Measurements from ENCODE around the gene DRICH1. TPM values are rescaled to one million over a fixed set of nuclear protein-coding genes. Genes with fewer than 3 reads are reported as not detected.
"Not testable (repeated sequence)": the region's sequence is repeated elsewhere in the genome, so short reads cannot be mapped to it uniquely, and the experiment has no call there.

Gene DRICH1
- total RNA-seq (1 to 10 TPM in 3 of 7 donors, under 1 TPM in 3, not detected in 1; 0.62 to 3.6 (median 1.0) TPM), polyA plus RNA-seq (under 1 TPM; 0.32 to 0.35 TPM)
- long read RNA-seq, donor 1, result 0 reads
- long read RNA-seq, donor 2, result 0 reads
- long read RNA-seq, donor 3, result 0 reads

GRCh38 chr22:23632178-23632577, at the start of gene DRICH1:
Gene DRICH1, minus strand, starts transcription at chr22:23632321. Its CDS starts 298 bp downstream, at chr22:23632023.
- no peak within 1 kb of the TSS for H3K4me3 ChIP-seq
- peak in 1 of 5 donors; percentile 3 for DNase-seq

GRCh38 chr22:23681026-23681809, 49.1 kb upstream of the DRICH1 start:
- no peak for TF ChIP-seq POLR2A (IDR thresholded peaks at IDR 0.05)
- no peak for TF ChIP-seq CTCF (IDR thresholded peaks at IDR 0.05)
- no peaks in the 10 kb centered on the region for H3K4me1 ChIP-seq (ENCODE audit: insufficient read depth)
- no peaks in the 10 kb centered on the region for H3K36me3 ChIP-seq
- peak in 1 of 5 donors; percentile 7 for DNase-seq
- no peak overlapping the region for H3K27ac ChIP-seq
- WGBS, 3 donors, result 95 to 98% (median 96%) methylated on average over 5 of the region's 5 CpGs
- H3K4me3 ChIP-seq, result no peak overlapping the region
- H3K27me3 ChIP-seq, result no peaks in the 10 kb centered on the region
- no peaks in the 10 kb centered on the region for H3K9me3 ChIP-seq
- intact Hi-C loops (cut with DNase I), result no loop called here

More at GRCh38 chr22:23632178-23632577, at the start of gene DRICH1:
- Histone ChIP-seq H3K27me3 (no peaks in the 10 kb centered on the region), H3K4me1 (ENCODE audit: insufficient read depth) (no peaks in the 10 kb centered on the region), H3K36me3 (no peaks in the 10 kb centered on the region), H3K27ac (no peak within 1 kb of the TSS), H3K9me3 (no peaks in the 10 kb centered on the region)
- TF ChIP-seq EP300 (IDR thresholded peaks at IDR 0.05) (no peak), CTCF (IDR thresholded peaks at IDR 0.05) (no peak), POLR2A (IDR thresholded peaks at IDR 0.05) (no peak)
- intact Hi-C loops (cut with DNase I), result no loop called here
- WGBS, 3 donors, result 70 to 75% (median 73%) methylated on average over 2 of the region's 2 CpGs

GRCh38 chr22:23678133-23678532, 46.0 kb upstream of the DRICH1 start:
- no peaks in the 10 kb centered on the region for H3K36me3 ChIP-seq
- no peak for DNase-seq
- intact Hi-C loops (cut with DNase I), result no loop called here

GRCh38 chr22:23677701-23677995, 45.5 kb upstream of the DRICH1 start:
- Histone ChIP-seq H3K4me1 (ENCODE audit: insufficient read depth) (no peaks in the 10 kb centered on the region), H3K4me3 (no peak overlapping the region), H3K36me3 (no peaks in the 10 kb centered on the region), H3K27me3 (no peaks in the 10 kb centered on the region), H3K9me3 (no peaks in the 10 kb centered on the region), H3K27ac (no peak overlapping the region)
- 75 to 77% (median 76%) methylated on average over 6 of the region's 6 CpGs for WGBS, 3 donors
- TF ChIP-seq POLR2A (IDR thresholded peaks at IDR 0.05) (no peak), CTCF (IDR thresholded peaks at IDR 0.05) (no peak), EP300 (IDR thresholded peaks at IDR 0.05) (no peak)
- DNase-seq, result peak in 2 of 5 donors; percentile 7 to 11
- intact Hi-C loops (cut with DNase I), result no loop called here

More at GRCh38 chr22:23678133-23678532, 46.0 kb upstream of the DRICH1 start:
- Histone ChIP-seq H3K4me1 (ENCODE audit: insufficient read depth) (no peaks in the 10 kb centered on the region), H3K9me3 (no peaks in the 10 kb centered on the region), H3K27me3 (no peaks in the 10 kb centered on the region), H3K27ac (no peak overlapping the region), H3K4me3 (no peak overlapping the region)
- 78 to 89% (median 86%) methylated on average over 6 of the region's 6 CpGs for WGBS, 3 donors
- TF ChIP-seq POLR2A (IDR thresholded peaks at IDR 0.05), result no peak
- TF ChIP-seq EP300 (IDR thresholded peaks at IDR 0.05), result no peak

GRCh38 chr22:23676841-23677700, 45.0 kb upstream of the DRICH1 start:
- H3K9me3 ChIP-seq; H3K4me1 ChIP-seq (ENCODE audit: insufficient read depth); H3K4me3 ChIP-seq; H3K36me3 ChIP-seq; intact Hi-C loops (cut with DNase I); H3K27ac ChIP-seq; H3K27me3 ChIP-seq: not testable (repeated sequence)
- 92 to 94% (median 94%) methylated on average over 12 of the region's 12 CpGs for WGBS, 3 donors
- DNase-seq, result peak in 3 of 5 donors; percentile 8 to 19 (median 9)
